HL-60/S4 treated with retinoic acid at 250 ng/mL for 4 days and 3 days (cell line): ENCODE measurements around the gene LCN9.

Source experiments
- in situ Hi-C: fragments of 300-500 bp; cut with MboI; formaldehyde crosslinking; loops from 2 replicates; pipeline ENCODE4 v1.7.0; 2022; ENCODE audit warnings: low sequenced_read_pairs

The LCN9 gene

DNA sequence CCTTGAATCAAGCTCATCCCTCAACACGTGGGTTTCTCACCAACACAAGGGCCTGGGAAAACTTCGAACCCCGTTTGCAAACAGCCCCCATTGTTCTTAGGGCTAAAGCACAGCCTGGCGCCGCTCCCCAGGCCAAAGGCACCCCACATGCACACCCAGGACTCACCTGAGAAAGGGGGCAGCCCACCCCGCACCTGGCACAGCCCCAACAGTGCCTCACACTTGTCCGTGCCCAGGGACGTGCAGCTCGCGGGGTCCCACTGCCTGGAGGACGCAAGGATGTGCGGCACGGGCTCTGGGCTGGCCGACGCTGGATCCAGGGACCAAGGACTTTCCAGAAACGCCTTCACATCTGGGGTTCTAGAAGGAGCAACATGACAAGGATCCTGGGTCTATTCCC is 33.3 kb downstream of the LCN9 start:
- in situ Hi-C loops = no loop called here

DNA sequence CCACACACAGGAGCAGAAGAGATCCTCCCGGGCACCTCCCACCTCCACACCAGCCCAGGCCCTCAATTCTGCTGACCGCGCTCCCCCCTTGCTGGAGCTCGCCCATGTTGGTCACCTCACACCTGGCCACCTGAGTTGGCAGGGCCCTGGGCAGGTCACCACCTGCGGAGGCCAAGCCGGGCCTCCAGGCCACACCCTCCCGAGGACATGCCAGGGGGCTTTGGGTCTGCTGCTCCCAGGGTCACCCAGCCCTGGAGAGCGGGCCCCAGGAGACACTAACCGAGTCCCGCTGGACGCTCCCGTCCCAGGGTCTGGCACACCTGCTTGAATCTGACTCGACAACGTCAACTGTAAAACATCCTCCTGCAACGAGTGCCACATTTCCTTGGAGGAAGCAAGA is 34.1 kb downstream of the LCN9 start:
- in situ Hi-C loops = no loop called here

DNA sequence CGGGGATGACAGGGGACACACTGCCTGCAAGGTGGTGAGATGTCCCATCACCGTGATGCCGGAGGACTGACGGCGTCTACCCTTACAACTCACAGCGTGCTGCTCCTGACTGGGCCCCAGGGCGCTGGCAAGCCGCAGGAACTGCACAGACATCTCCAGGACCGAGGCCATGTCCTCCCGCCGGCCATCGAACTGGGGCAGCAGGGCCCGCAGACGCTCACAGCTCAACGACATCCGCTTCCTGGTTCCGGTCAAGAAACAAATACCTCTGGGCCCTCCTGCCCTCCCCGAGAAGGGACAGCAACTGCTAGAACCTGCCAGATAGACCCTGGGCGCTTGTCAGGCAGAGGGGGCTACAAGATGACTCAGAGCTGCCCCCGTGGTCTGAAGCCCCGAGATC is 35.1 kb downstream of the LCN9 start:
- in situ Hi-C loops = no loop called here

DNA sequence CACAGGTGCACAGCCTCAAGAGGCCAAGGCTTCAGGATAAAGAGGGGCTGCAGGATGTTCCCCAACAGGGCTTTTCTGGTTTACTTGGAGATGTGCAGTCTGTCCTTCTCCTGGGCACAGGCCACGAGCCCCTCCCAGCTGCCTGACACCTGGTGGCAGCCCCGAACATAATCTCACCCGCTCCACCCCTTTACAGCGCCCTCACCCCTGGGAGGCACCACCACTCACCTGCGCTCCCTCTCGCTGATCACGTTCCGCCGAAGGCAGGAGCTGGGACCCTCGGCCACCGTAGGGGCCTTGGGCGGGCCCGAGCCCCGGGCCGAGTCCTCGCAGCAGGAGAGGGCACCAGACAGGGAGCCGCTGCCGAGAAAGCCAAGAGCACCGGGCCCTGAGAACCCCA is 35.7 kb downstream of the LCN9 start:
- in situ Hi-C loops = no loop called here

DNA sequence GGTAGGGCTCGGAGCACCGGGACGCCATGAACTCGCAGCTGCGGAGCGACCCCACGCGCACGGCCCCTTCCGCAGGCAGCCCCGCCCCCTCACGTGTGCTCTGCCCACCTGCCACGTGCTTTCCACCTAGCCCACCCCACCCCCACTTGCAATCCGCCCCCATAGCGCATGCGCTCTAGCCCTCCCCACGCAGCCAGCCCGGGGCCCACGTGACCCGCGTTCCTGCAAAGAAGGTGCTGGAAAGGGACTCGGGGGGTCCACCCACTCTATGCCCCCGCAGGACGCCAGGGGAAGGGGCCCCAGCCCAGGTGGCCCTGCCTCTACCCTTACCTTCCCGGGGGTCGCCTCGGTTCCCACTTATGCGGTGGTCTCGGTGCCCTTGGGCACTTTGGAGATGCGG is 36.3 kb downstream of the LCN9 start, which contains the start of gene SOHLH1:
TSS of gene SOHLH1 (minus strand) at position 42 of the 400 bp plus-strand sequence. CDS start at position 28, 14 bp downstream.
- in situ Hi-C loops = no loop called here

DNA sequence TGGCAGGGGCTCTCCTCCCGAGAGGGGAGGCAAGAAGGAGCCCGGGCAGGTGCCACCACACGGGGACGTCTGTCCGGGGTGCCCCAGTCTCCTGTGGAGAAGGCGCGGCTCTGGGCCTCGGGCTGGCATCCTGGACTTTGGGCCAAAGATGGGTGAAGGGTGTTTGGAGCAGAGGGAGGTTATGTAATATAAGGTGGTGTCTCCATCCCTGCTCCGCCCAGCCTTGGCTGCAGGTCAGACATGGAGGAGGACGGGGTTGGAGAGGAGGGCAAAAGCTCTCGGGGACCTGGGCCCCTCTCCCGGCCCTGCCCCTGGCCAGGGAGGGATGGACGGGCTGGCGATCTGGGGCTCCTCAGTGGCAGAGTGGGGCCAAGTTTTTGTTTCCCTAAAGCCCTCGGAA is 37.4 kb downstream of the LCN9 start:
- in situ Hi-C loops = no loop called here

DNA sequence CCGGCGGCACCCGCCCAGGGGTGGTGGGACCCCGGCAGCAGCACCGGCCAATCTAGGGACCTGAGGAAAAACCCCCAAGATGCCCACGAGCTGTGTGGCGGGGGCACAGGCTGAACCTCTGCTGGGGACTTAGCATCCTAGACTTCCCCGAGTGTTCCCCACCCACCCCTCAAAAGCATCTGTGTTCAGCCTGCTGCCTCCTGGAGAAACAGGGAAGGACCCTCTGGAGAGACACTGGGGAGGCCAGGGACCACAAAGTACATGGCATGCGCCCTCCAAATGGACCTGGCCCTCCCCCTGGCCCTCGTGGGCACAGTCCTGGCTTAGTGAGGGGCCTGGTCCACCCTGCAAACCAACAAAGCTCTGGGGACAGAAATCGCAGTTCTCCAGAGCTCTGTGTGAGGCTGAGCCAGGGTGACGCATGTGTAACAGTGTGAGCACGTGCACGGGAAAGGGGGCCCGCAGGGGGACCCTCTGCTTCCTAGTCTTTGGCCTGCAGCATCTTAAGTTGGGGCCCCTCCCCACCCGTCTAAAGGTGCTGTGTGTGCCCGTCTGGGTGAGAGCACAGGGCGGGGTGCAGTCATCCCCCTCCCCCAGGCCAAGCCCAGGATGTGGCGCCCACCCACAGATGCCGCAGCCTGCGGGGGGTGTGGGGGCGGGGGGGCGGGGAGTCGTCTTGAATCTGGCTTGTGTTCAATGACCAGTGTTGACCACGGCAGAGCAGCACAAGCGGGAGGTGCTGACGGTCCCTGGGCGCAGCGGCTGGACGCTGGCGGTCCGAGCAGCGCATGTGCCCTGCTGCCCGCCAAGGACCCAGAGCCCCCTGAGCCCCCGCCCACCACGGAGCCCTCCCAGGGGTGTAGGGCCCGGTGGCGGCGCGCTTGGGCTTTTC is 38.2 kb downstream of the LCN9 start:
- in situ Hi-C loops = no loop called here

DNA sequence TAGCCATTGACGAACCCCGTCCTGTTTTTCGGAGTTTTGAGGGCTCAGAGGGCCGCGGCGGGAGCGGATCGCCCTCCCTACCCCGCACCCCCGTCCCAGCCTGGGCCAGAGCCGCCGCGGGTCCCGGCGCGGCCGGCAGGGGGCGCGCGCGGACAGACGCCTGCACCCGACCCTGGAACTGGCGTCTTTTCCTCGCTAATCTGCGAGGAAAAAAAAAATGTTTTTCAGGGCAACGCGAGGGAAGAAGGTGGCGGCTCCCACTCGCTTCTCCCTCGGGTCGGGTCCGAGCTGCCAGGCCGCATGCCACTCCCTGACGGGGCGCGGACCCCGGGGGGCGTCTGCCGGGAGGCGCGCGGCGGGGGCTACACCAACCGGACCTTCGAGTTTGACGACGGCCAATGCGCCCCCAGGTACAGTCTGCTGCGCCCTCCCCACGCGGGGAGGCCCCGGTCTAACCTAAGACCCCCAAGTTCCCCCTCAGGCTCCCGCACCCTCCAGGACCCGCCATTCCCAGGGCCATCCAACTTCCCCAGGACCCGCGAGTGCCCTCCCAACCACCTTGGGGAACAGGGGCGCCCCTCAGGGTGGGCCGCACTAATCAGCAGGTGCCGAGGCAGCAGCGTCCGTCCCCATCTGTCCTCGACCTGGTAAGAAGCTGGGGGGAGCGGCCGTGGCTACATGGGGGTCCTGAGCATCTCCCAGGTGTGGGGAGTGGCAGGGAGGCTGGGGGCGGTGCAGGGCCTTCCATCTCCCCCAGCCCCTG is 39.0 kb downstream of the LCN9 start, which contains the start of gene KCNT1:
TSS of gene KCNT1 (plus strand) at position 227 of the 763 bp plus-strand sequence. CDS start at position 301, 74 bp downstream.
- in situ Hi-C loops = no loop called here

DNA sequence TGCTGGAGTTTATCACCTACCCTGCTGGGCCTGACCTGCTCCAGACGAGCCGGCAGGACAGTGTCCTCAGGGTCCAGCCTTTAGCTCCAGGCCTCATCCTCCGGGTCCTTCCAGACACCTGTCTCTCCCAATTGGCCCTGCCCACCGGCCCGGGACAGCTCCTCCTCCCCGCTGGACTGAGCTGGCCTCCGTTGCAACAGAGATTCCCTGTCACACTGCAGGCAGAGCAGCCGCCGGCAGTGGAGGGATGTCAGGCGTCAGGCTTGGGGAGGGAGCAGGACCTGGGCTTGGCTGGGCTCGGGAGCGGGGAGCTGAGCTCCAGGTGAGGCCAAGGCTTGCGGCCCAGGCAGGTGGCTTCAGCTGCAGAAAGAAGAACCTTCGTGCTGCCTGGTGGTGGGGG is 40.6 kb downstream of the LCN9 start:
- in situ Hi-C loops = no loop called here

DNA sequence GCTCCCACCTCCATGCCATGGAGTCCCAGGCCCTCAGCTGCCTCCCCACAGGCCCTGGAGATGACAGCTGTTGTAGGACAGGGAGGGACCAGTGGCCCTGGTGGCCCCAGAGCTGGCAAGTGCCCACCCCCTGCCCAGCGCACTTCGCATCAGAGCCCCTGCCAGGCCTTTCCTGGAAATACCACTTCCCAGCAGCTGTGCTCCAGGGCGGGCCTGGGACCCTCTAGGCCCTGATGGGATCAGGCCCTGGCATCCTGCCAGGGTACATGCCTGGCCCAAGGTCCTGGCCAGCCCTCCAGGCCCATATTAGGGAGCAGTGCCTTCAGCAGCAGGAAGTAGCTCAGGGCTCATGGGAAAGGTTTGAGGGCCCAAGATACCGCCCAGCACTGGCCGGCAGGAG is 41.4 kb downstream of the LCN9 start:
- in situ Hi-C loops = no loop called here

DNA sequence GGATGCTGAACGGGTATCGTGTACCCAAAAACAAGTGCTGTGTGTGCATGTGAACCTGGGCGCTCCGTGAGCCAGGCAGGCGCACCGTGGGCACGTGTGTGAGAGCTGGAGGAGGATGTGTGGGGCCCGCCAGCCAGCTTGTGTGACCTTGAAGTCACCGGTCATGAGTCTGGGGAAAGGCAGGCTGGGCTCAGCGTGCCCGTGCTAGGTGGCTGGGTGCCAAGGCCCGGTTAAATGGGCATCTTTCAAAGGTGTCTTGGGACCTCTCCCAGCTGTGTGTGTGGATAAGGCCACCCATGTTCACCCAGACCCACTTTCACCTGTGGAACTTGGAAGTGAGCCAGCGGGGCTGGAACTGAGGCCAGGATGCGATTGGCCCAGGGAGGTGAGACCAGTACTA is 42.3 kb downstream of the LCN9 start:
- in situ Hi-C loops = no loop called here

DNA sequence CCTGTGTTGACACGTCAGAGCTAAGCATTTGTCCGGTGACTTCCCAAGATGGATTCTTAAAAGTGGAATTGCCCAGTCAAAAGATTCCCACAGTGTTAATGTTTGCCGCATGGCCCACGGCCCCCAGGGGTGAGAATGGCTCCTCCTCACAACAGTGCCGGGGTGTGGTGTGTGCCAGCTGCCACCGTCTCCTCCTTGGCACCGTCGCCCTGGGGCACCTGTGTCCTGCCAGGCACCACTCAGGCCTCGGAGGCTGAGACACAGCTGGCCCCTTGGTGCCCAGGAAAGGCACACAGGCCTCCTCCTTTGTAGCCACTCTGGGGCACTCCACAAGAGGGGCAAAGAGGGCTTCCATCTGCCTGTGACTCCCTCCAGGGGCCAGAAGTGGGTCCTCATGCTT is 43.2 kb downstream of the LCN9 start:
- in situ Hi-C loops = no loop called here

DNA sequence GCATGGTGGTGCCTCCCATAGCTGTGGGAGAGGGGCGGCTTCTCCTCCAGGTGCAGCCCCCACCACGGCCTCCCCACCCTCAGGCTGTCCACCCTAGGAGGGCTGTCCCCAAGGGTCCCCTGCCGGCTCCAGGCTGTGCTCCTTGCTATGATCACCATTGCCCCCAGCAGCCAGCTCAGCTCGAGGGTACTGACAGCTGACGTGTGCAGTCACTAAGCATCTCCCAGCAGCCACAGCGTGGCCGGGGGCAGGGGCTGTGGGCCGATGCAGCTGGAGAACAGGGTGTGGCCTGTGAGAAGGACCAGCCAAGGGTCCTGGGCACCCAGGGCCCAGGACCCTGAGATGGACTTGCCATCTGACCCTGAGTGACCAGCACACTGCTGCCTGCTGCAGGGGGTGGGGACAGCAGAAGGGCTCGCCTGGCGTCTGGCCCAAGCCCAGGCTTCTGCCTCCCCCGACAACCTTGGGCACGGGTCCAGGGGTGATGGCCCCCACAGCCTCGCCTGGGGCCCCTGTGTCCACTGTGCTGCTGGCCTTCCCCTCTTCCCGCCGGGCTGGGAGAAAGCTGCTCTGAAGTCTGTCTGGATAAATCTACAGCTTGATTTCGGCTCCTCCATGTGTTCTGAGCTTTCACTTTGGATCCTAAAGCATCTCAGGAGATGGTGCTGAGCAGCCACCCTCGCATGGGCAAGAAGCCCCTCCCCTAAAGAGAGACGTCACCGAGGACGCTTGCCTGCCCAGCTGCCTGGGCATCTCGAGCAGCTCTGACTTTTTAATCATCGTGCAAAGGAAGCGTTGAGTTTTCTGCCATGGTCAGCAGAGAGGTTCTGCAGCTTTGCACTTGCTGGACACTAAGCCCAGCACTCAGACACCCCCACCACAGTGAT is 44.4 kb downstream of the LCN9 start:
- in situ Hi-C loops = no loop called here

DNA sequence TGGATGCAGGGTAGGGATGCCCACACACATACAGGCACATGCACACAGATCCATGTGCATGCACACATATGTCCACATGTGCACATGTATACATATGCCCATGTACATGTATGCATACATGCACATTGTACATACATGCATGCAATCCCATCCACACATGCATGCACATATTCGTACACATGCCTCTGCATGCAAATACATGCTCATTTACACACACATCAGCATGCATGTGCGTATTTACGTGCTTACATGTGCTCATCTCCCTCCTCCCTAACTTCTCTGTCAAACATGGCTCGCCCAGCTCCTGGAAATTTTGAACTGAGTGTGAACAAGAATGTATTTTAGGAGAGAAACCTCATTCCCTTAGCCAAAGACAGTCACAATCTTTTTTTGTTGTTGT is 45.1 kb downstream of the LCN9 start:
- in situ Hi-C loops = no loop called here

DNA sequence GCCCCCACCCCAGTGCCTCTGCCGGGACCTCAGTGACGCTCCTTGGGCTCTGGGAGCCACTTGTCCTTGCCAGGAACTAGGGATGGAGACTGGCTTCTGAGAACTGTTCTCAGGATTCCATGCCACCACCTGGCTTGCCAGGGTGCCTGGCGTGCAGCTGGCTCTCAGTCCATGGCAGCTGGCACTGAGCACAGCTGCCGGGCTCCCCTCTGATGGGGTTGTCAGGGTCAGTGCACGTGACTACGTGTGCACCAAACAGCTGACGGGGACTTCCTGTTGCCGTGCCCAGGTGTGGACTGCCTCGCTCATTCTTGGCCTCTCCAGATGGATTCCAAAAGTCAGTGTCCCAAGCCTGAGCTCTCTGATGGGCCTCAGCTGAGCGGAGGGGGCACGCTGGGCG is 48.3 kb downstream of the LCN9 start:
- in situ Hi-C loops = no loop called here

DNA sequence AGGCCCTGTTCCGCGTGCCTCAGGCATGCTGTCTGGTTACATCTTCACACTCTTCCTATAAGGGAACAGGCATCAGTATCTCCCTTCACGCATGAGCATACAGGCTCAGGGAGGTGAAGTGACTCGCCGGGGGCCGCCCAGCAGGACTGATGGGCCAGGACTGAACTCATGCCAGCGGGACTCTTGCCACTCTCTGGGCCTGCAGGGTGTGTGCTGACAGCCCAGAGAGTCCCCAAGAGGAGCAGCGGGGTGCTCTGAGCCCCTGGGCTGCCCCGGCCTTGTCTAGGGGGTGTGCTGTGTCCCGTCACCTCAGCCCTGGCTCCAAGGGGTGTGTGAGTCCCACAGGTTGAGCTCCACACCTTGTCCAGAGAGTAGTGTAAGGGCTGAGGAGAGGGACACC is 48.8 kb downstream of the LCN9 start:
- in situ Hi-C loops = no loop called here

DNA sequence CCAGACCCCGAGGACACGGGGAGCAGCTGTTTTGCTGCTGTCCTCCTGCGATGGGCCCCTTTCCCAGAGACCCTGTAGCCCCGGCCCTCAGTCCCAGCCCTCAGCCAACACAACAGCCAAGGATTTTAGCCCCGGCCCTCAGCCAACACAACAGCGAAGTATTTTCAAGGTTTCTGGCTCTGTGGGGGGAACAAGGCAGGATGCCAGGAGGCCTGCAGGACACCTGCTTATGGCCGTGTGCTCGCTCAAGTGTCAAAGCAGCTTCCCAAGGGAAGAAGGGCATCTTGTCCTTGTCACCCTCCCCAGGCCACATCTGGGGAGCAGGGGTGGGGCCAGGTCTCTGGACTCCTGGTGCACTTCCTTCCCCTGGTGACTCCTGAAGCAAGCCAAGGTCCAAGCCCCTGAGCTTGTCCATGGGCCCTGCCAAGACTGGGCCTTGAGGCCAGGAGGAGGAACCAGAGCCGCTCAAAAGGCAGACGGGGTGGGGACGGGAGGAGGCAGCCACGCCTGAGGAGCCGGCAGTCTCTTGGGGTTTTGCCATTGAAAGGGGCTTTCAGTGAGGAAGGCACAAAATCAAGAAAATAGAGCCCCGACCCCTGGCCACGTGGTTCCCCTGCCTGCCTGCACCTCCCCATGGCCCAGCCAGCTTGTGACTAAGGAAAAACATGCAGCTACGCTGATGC is 49.6 kb downstream of the LCN9 start:
- in situ Hi-C loops = no loop called here

DNA sequence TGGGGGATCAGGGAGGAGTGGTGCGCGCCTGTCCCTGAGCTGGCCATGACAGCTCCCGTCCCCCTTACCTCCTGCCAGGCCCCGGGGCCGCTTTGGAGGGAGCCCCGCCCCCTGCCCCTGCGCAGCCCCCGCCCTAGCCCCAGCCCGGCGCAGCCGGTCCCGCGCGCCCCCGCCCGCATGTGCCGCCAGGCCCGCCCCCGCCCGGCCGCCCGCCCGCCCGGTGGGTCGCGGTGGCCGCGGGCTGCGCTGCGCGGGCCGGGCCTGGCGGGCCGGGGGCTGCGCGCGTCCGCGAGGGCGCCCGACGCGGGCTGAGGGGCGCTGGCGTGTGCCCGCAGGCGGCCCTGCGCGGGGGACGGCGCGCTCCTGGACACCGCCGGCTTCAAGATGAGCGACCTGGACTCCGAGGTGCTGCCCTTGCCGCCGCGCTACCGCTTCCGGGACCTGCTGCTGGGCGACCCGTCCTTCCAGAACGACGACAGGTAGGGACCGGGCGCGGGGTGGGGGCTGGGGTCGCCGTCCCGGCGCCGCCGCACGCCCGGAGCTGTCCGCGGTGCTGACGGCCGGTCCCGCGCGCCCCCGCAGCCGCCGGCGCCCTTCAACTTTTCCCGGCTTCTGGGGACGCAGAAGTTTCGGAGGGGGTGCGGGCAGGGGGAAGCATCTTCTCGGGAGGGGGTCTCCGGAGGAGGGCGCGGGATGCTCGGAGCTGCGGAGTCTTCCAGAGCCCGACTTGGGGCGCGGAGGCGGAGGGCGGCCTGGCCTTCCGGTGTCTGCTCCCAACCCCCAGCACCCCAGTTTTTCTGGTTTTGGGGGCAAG is 51.3 kb downstream of the LCN9 start:
- in situ Hi-C loops = no loop called here

DNA sequence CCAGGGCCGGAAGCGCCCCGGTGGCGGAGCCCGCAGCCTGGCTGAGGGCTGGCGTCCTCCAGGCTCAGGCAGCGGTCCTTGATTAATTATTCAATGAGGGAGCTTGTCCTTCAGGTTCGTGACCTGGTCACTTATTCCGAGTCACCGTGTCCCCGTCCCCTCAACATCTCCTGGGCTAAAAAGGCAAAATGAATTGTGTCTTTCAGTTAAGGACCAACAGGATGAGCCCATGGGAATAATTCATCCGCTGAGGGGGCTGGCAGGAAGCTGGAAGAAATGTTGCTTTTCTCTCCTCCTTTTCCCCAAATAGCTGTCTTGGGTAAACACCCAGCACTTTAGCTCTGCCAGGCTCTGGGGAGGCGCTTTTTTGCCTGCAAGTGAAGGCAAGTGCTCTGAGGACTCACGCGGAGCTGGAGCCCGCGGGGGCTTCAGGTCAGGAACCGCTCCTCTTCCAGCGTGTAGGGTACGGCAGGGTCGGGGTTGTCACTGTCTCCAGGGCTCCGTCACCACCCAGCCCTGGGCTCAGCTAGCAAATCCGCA is 52.0 kb downstream of the LCN9 start:
- in situ Hi-C loops = no loop called here
